ENCODE results near the gene B4GALT6. TPM values are rescaled to one million over a fixed set of nuclear protein-coding genes. Genes with fewer than 3 reads are reported as not detected.

B4GALT6 gene
- total RNA-seq, 2 donors from 2014 or later: 3.5 to 9.0 TPM

- intact Hi-C loops (cut with DNase I): loop anchor here (5.0 kb wide), 2 partner anchors 38 to 42 kb away; no protein-coding TSS in a partner anchor
- peak overlapping the region; percentile 57 to 62 for H3K4me3 ChIP-seq
- no peak for DNase-seq (ENCODE audit: low spot score)
- peak overlapping the region; percentile 57 to 58 for H3K27ac ChIP-seq
- no peaks in the 10 kb centered on the region for H3K9me3 ChIP-seq
- no peaks in the 10 kb centered on the region for H3K27me3 ChIP-seq (replicated peaks; ENCODE audit: insufficient read depth)
- no peak for TF ChIP-seq POLR2AphosphoS5 (IDR thresholded peaks at IDR 0.05)
- H3K4me1 ChIP-seq (replicated peaks): no peaks in the 10 kb centered on the region
- H3K36me3 ChIP-seq: no peaks in the 10 kb centered on the region
- 8% methylated on average over 9 of the region's 9 CpGs for WGBS
Measured at GRCh38 chr18:31683968-31684278, 458 bp downstream of the B4GALT6 start.

GRCh38 chr18:31683106-31683505 is 1.3 kb downstream of the B4GALT6 start:
- Histone ChIP-seq H3K4me1 (replicated peaks) (no peaks in the 10 kb centered on the region), H3K4me3 (no peak overlapping the region), H3K27me3 (replicated peaks; ENCODE audit: insufficient read depth) (no peaks in the 10 kb centered on the region), H3K9me3 (no peaks in the 10 kb centered on the region), H3K36me3 (no peaks in the 10 kb centered on the region), H3K27ac (no peak overlapping the region)
- 80% methylated on average over 5 of the region's 5 CpGs for whole genome bisulfite sequencing
- TF ChIP-seq POLR2A (IDR thresholded peaks at IDR 0.05): no peak
- no peak for TF ChIP-seq POLR2AphosphoS5 (IDR thresholded peaks at IDR 0.05)
- TF ChIP-seq, protein P1, sequence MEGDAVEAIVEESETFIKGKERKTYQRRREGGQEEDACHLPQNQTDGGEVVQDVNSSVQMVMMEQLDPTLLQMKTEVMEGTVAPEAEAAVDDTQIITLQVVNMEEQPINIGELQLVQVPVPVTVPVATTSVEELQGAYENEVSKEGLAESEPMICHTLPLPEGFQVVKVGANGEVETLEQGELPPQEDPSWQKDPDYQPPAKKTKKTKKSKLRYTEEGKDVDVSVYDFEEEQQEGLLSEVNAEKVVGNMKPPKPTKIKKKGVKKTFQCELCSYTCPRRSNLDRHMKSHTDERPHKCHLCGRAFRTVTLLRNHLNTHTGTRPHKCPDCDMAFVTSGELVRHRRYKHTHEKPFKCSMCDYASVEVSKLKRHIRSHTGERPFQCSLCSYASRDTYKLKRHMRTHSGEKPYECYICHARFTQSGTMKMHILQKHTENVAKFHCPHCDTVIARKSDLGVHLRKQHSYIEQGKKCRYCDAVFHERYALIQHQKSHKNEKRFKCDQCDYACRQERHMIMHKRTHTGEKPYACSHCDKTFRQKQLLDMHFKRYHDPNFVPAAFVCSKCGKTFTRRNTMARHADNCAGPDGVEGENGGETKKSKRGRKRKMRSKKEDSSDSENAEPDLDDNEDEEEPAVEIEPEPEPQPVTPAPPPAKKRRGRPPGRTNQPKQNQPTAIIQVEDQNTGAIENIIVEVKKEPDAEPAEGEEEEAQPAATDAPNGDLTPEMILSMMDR (IDR thresholded peaks at IDR 0.05): no peak
- intact Hi-C loops (cut with DNase I): loop anchor here (5.0 kb wide), 2 partner anchors 39 to 41 kb away; no protein-coding TSS in a partner anchor
- DNase-seq (ENCODE audit: low spot score): no peak

GRCh38 chr18:31680831-31681568 is 3.4 kb downstream of the B4GALT6 start:
- Histone ChIP-seq H3K27me3 (replicated peaks; ENCODE audit: insufficient read depth) (no peaks in the 10 kb centered on the region), H3K27ac (no peak overlapping the region), H3K36me3 (no peaks in the 10 kb centered on the region), H3K4me1 (replicated peaks) (no peaks in the 10 kb centered on the region), H3K9me3 (no peaks in the 10 kb centered on the region), H3K4me3 (no peak overlapping the region)
- intact Hi-C loops (cut with DNase I): loop anchor here (5.0 kb wide), 2 partner anchors 39 to 41 kb away; no protein-coding TSS in a partner anchor
- no peak for DNase-seq (ENCODE audit: low spot score)
- TF ChIP-seq POLR2AphosphoS5 (IDR thresholded peaks at IDR 0.05): no peak
- no peak for TF ChIP-seq POLR2A (IDR thresholded peaks at IDR 0.05)
- TF ChIP-seq, protein P1 (IDR thresholded peaks at IDR 0.05): no peak
- 64% methylated on average over 2 of the region's 2 CpGs for WGBS

GRCh38 chr18:31680433-31680811 is 4.0 kb downstream of the B4GALT6 start:
- Histone ChIP-seq H3K27me3 (replicated peaks; ENCODE audit: insufficient read depth) (no peaks in the 10 kb centered on the region), H3K4me3 (no peak overlapping the region), H3K27ac (no peak overlapping the region), H3K4me1 (replicated peaks) (no peaks in the 10 kb centered on the region), H3K36me3 (no peaks in the 10 kb centered on the region), H3K9me3 (no peaks in the 10 kb centered on the region)
- WGBS: 84% methylated on average over 1 of the region's 1 CpG
- TF ChIP-seq POLR2AphosphoS5 (IDR thresholded peaks at IDR 0.05) (no peak), POLR2A (IDR thresholded peaks at IDR 0.05) (no peak)
- TF ChIP-seq, protein P1 (IDR thresholded peaks at IDR 0.05): no peak
- no peak for DNase-seq (ENCODE audit: low spot score)
- intact Hi-C loops (cut with DNase I): loop anchor here (5.0 kb wide), 2 partner anchors 38 to 42 kb away; no protein-coding TSS in a partner anchor

GRCh38 chr18:31679791-31680432 is 4.5 kb downstream of the B4GALT6 start:
- 95% methylated on average over 5 of the region's 5 CpGs for WGBS
- TF ChIP-seq POLR2AphosphoS5 (IDR thresholded peaks at IDR 0.05) (no peak), POLR2A (IDR thresholded peaks at IDR 0.05) (no peak)
- TF ChIP-seq, protein P1 (IDR thresholded peaks at IDR 0.05): no peak
- no peak overlapping the region for H3K27ac ChIP-seq
- no peak for DNase-seq (ENCODE audit: low spot score)
- intact Hi-C loops (cut with DNase I): loop anchor here (5.0 kb wide), 2 partner anchors 38 to 42 kb away; no protein-coding TSS in a partner anchor
- H3K9me3 ChIP-seq: no peaks in the 10 kb centered on the region
- no peaks in the 10 kb centered on the region for H3K36me3 ChIP-seq
- no peaks in the 10 kb centered on the region for H3K4me1 ChIP-seq (replicated peaks)
- H3K4me3 ChIP-seq: no peak overlapping the region
- H3K27me3 ChIP-seq (replicated peaks; ENCODE audit: insufficient read depth): no peaks in the 10 kb centered on the region
